Stomach (tissue), 4 donors: ENCODE results near the gene HNRNPAB.

ENCODE experiments used
- CTCF ChIP-seq, 7 experiments: fragments of 450-650 bp in 4 of 7; fragments of 200-600 bp in 3 of 7; sonication (generic) in 3 of 7; IDR thresholded peaks; one replicate each; pipeline ENCODE4 v1.5.1; 2016 to 2019; ENCODE audit warnings: antibody characterized with exemption in 7 of 7, control low read depth in 2 of 7, mild to moderate bottlenecking in 1 of 7
- POLR2A ChIP-seq, 4 donors: fragments of 450-650 bp; IDR thresholded peaks; one replicate each; pipeline ENCODE4 v1.6.1; 2016; ENCODE audit warnings: antibody characterized with exemption in 4 of 4, control low read depth in 2 of 4, mild to moderate bottlenecking in 1 of 4, moderate library complexity in 1 of 4
- POLR2AphosphoS5 ChIP-seq, 3 donors: sonication (generic); formaldehyde crosslinking; IDR thresholded peaks; one replicate each; pipeline ENCODE4 v1.6.1; 2016; ENCODE audit warnings: antibody characterized with exemption in 3 of 3

DNA sequence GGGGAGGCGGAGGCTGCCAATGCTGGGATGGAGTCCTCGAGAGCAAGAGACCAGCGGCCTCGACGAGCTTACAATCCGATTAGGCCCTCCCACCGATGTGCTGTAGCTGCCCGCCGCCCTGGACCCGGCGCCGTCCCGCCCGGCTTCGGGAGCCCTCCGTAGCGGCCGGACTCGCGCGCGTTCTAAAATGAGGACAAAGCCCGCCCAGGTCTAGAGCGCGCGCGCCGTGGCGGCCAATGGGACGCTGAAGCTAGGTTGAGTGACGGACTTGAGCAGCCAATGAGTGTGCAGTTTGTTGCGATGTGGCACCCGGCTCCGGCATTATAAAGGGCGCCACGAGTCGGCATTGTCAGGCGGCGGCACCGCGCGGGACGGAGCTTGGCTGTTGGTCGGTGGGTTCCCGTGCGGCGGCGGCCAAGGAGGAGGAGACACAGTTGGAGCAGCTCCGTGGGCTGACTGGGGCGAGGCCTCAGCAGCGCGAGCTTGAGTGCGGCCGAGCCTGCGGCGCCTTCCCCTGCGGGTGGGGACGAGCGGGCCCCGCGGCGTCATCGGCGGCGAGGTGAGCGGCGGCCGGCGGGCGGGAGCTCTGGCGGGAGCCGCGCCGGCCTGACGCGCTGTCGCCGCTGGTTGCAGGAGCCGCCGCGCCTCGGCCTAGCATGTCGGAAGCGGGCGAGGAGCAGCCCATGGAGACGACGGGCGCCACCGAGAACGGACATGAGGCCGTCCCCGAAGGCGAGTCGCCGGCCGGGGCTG is at the start of gene HNRNPAB:
- TF ChIP-seq CTCF (IDR thresholded peaks at IDR 0.05): no peak
- TF ChIP-seq POLR2AphosphoS5 (IDR thresholded peaks at IDR 0.05): peak; percentile 98 to 100 (median 100)
- peak in 2 of 4 donors; percentile 94 to 98 for TF ChIP-seq POLR2A (IDR thresholded peaks at IDR 0.05)
